ENCODE results near the gene CGB3.
A peak's percentile ranks its signal among the peaks of the same experiment; 100 is the strongest.

Gene CGB3

GRCh38 chr19:49016067-49016839 is 7.9 kb downstream of the CGB3 start:
- DNase-seq (ENCODE audit: low read depth in 2 of 2), result no peak

DNA sequence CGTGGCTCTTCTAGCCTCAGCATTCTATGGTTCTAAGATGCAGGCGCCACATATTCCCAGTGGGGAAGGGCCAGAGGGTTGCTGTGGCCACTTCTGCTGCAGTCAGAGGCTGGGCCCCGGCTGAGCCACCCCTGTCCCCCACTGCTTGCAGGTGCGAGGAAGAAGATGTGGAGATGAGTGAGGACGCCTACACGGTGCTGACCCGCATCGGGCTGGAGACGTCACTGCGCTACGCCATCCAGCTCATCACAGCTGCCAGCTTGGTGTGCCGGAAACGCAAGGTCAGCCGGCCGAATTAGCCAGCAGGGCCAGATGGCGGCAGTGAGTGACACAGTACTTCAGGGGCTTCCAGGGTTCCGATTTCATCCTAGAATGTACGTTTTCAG is 9.3 kb downstream of the CGB3 start:
- no peak for DNase-seq (ENCODE audit: low read depth in 2 of 2)

GRCh38 chr19:49014123-49014869 is 9.8 kb downstream of the CGB3 start:
- no peak for DNase-seq (ENCODE audit: low read depth in 2 of 2)

- DNase-seq (ENCODE audit: low read depth in 2 of 2), result no peak
Observed at GRCh38 chr19:49011194-49011593, 12.9 kb downstream of the CGB3 start.

DNA sequence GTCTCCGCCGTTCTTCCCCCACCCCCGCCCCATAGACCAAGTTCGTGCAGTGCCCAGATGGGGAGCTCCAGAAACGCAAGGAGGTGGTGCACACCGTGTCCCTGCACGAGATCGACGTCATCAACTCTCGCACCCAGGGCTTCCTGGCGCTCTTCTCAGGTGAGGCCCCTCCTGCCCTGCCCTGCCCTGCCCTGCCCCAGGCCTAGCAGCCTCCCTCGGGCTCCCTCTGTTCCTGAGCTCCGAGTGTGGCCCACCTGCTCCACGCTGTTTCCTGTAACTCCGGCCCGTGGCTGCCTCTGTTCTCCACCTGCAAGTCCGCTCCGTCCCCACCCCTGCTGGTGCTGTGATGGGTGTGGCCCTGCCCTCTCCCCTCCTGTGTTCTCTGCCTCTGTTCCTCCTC is 13.7 kb downstream of the CGB3 start:
- no peak for DNase-seq (ENCODE audit: low read depth in 2 of 2)

DNA sequence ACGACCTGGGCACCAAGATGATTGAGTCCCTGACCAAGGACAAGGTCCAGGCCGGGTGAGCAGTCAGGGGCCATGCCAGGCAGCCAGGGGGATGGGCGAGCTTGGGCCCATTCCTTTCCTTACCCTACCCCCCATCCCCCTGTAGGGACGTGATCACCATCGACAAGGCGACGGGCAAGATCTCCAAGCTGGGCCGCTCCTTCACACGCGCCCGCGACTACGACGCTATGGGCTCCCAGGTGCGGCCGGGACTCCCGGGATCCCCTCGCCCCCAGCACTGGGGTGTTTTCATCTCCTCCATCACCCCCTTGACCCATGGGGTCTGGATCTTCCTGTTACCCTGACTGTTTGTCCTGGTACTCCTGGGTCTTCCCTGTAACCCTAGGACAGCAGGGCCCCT is 14.3 kb downstream of the CGB3 start:
- no peak for DNase-seq (ENCODE audit: low read depth in 2 of 2)

GRCh38 chr19:49006905-49007304 is 17.2 kb downstream of the CGB3 start:
- no peak for DNase-seq (ENCODE audit: low read depth in 2 of 2)

GRCh38 chr19:49004964-49005614 is 19.0 kb downstream of the CGB3 start:
- DNase-seq (ENCODE audit: low read depth in 2 of 2), result no peak

- no peak for DNase-seq (ENCODE audit: low read depth in 2 of 2)
Observed at GRCh38 chr19:49004133-49004532, 20.0 kb downstream of the CGB3 start.

DNA sequence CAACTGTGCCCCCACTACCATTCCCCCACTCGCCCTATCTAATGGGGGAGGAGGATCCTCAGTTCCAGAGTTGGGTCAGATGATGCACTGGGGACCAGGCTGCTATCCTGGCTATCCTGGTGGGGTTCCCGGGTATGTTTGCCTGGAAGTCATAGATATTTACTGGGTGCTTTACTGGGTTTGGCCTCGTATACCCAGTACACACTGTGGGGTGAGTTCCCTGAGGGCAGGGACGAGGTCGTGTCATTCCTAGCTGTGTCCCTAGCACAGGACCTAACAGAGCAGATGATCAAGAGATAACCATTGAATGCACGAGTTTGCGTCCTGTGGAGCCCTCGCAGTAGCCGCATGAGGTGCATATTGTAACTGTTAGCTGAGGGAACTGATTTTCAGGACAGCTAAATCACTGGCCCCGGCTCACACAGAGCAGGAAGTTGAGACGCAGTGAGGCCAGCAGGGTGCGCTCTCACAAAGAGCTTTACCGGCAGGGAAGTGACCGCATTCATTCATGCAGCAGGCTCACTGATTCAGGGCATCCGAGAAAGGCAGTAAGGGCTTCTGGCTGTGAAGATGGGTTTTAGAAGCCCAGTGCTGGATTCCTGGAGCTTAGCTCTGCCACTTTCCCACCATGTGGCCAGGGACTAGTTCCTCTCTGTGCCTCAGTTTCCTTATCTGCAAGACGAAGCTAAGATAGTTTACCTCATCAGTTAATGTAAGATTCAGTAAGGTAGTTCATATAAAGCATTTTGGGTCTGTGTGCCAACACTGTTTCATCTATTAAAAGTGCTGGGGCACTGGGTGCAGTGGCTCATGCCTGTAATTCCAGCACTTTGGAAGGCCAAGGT is 24.4 kb downstream of the CGB3 start:
- peak; percentile 23 to 31 for DNase-seq (ENCODE audit: low read depth in 2 of 2)

- DNase-seq (ENCODE audit: low read depth in 2 of 2), result no peak
Observed at GRCh38 chr19:48997972-48998371, 26.2 kb downstream of the CGB3 start.

- no peak for DNase-seq (ENCODE audit: low read depth in 2 of 2)
Observed at GRCh38 chr19:48994035-48994386, 30.1 kb downstream of the CGB3 start.

GRCh38 chr19:48993175-48994034 is 30.7 kb downstream of the CGB3 start, which contains the start of the genes GYS1 and RUVBL2:
GYS1 (minus strand) TSS chr19:48993309; CDS start chr19:48993112, 197 bp downstream.
RUVBL2 (plus strand) TSS chr19:48993887; CDS start chr19:48993912, 25 bp downstream.
- peak; percentile 98 to 99 for DNase-seq (ENCODE audit: low read depth in 2 of 2)

DNA sequence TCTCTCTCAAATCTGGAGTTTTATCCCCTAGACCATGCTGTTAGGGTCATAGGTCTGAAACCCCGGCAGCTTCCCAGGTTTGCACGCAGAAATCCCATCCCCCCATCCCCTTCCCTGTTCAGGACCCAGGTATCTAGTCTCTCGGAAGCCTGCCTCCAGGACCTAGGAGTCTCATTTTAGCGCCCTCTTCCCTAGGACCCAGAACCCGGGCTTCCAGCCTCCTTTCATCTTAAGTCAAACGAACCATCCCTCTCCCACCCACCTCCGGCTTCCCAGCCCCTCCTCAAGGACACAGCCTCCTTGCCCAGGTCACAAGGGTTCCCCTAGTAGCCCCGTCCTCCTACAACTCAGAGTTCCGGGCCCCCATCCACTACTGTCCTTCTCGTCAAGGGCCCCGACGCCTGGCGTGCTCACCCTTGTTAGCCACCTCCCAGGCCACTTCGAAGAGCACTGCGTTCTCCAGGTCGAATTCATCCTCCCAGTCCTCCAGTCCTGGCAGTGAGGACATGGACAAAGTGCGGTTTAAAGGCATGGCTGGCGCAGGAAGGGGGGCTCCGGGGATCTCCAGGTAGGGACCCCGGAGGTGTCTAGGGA is 31.5 kb downstream of the CGB3 start:
- DNase-seq (ENCODE audit: low read depth in 2 of 2), result no peak

GRCh38 chr19:48991873-48992580 is 32.1 kb downstream of the CGB3 start:
- no peak for DNase-seq (ENCODE audit: low read depth in 2 of 2)

DNA sequence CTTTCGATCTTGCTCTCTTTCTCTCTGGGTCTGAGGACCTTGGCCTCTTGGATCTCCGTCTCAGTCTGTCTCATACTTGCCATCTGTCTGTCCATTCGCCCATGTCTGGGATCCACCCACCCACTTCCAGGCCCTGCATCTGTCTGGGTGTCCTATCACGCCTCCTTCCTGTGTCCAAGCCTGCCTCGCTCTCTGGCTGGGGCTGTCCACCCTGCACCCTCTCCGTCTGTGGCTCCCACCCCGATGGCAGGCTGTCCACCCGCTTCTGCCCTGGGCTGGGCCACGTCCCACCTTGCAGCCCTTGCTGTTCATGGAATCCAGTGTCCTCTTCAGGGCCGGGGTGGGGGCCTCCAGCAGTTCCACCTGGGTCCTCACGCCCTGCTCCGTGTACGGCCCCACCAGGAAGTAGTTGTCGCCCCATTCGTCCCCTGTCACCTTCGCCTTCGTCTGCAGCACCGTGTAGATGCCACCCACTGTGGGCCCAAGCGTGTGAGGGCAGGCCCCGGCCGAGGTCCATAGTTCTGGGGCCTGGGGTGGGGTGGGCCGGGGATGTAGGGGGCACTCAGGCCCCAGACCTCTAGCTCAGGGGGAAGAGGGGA is 33.0 kb downstream of the CGB3 start:
- DNase-seq (ENCODE audit: low read depth in 2 of 2), result no peak

GRCh38 chr19:48990400-48990799 is 33.7 kb downstream of the CGB3 start:
- DNase-seq (ENCODE audit: low read depth in 2 of 2), result no peak

DNA sequence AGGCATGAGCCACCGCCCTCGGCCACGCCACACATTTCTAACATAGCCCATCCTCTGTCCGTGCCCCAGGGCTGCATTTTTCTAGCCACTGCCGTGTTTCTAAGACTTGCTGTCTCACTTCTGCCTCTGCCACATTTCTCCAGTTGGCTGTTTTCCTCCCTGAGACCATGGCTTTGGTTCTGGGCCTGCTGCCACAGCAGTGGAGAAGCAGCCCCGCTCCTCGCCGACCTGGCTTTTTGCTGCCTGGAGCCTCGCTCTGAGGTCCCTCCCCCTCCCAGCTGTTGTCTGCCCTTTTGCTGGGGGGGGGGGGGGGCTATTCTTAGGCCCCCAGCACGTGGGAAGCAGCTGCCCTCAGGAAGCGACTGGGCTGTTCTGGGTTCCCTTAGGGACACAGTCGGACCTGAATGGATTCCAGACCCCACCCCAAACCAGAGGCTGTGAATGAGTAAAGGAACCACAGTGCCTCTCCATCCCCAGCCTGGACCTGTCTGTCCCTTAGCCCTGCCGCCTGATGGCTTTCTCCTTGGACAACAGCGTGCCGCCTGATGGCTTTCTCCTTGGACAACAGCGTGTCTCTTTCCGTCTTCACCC is 34.3 kb downstream of the CGB3 start:
- no peak for DNase-seq (ENCODE audit: low read depth in 2 of 2)

GRCh38 chr19:48988860-48989259 is 35.3 kb downstream of the CGB3 start:
- no peak for DNase-seq (ENCODE audit: low read depth in 2 of 2)

Measured in stimulated activated CD8-positive, alpha-beta memory T cell treated with anti-CD3 and anti-CD28 coated beads, Interleukin-15, amount 100 ng/mL, for 4 hours (primary cell).